ENCODE results near the gene MTRF1.

MTRF1 gene

GRCh38 chr13:41307884-41308640 lies 44.7 kb upstream of the MTRF1 start:
- Histone ChIP-seq H3K27ac (no peak overlapping the region), H3K27me3 (replicated peaks) (no peaks in the 10 kb centered on the region), H3K36me3 (replicated peaks) (no peaks in the 10 kb centered on the region), H3K4me3 (ENCODE audit: low read depth, low read length) (no peak overlapping the region)
- in situ Hi-C loops (cut with HindIII; ENCODE audit: low pct_ligation_motif_present, low sequenced_read_pairs), result no loop called here
- no peak for DNase-seq
- TF ChIP-seq CTCF (IDR thresholded peaks at IDR 0.05; ENCODE audit: low read depth, low read length, missing control alignments), result no peak

DNA sequence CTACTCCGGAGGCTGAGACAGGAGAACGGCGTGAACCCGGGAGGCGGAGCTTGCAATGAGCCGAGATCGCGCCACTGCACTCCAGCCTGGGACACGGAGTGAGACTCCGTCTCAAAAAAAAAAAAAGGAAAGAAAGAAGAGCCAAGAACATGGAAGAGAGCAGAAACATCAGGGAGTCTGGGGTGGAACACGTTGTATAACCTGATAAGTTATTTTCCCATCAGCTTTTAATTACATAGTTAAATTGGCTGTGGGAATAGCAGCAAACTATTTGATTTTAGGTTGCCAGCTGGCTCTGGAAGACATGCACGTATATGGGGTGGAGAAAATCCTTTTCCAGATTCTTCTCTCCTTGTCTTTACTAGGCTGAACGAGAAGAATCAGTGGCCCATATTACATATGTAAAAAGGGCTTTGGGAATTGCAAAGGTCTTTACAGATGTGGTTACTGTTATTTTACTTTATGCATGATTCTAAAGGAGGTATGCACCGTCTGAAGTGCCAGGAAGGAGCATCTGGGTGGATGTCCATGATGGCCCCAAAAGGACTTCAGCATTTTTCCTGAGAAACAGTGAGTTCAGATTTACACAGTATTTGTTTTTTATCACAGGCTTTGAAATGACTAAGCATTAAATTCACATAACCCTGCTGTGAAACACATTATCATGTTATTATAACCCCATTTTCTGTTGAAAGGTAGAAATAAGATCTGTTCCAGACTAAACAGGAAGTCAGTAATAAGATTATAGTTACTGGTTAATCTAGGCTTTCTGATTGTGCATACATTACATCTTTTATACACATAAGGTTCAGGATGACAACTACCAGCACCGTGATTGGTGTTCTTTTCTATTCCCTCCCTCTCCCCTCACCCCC lies 43.1 kb upstream of the MTRF1 start:
- Histone ChIP-seq H3K27ac (peak overlapping the region; percentile 67), H3K4me3 (ENCODE audit: low read depth, low read length) (no peak overlapping the region), H3K36me3 (replicated peaks) (no peaks in the 10 kb centered on the region), H3K27me3 (replicated peaks) (no peaks in the 10 kb centered on the region)
- in situ Hi-C loops (cut with HindIII; ENCODE audit: low pct_ligation_motif_present, low sequenced_read_pairs), result no loop called here
- no peak for TF ChIP-seq CTCF (IDR thresholded peaks at IDR 0.05; ENCODE audit: low read depth, low read length, missing control alignments)
- peak; percentile 2 for DNase-seq

GRCh38 chr13:41304551-41304950 lies 41.2 kb upstream of the MTRF1 start:
- in situ Hi-C loops (cut with HindIII; ENCODE audit: low pct_ligation_motif_present, low sequenced_read_pairs), result no loop called here
- no peak overlapping the region for H3K4me3 ChIP-seq (ENCODE audit: low read depth, low read length)
- no peak overlapping the region for H3K27ac ChIP-seq
- no peaks in the 10 kb centered on the region for H3K36me3 ChIP-seq (replicated peaks)
- TF ChIP-seq CTCF (IDR thresholded peaks at IDR 0.05; ENCODE audit: low read depth, low read length, missing control alignments), result no peak
- DNase-seq, result no peak
- H3K27me3 ChIP-seq (replicated peaks), result no peaks in the 10 kb centered on the region

DNA sequence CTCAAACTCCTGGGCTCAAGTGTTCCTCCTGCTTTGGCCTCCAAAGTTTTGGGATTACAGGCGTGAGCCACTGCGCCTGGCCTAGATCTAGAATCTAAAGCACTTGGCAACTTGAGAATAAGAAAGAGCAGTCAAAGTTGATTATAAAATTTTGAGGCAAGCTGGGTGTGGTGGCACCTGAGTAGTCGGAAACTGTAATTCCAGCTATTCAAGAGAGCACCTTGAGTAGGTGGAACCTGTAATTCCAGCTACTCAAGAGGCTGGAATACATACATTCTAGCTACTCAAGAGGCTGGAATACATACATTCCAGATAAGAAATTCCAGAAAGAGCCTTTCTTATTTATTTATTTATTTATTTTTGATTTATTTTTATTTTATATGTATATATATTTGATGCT lies 39.4 kb upstream of the MTRF1 start:
- no peak for TF ChIP-seq CTCF (IDR thresholded peaks at IDR 0.05; ENCODE audit: low read depth, low read length, missing control alignments)
- in situ Hi-C loops (cut with HindIII; ENCODE audit: low pct_ligation_motif_present, low sequenced_read_pairs), result no loop called here
- Histone ChIP-seq H3K27ac (no peak overlapping the region), H3K4me3 (ENCODE audit: low read depth, low read length) (no peak overlapping the region), H3K27me3 (replicated peaks) (no peaks in the 10 kb centered on the region), H3K36me3 (replicated peaks) (no peaks in the 10 kb centered on the region)
- no peak for DNase-seq

DNA sequence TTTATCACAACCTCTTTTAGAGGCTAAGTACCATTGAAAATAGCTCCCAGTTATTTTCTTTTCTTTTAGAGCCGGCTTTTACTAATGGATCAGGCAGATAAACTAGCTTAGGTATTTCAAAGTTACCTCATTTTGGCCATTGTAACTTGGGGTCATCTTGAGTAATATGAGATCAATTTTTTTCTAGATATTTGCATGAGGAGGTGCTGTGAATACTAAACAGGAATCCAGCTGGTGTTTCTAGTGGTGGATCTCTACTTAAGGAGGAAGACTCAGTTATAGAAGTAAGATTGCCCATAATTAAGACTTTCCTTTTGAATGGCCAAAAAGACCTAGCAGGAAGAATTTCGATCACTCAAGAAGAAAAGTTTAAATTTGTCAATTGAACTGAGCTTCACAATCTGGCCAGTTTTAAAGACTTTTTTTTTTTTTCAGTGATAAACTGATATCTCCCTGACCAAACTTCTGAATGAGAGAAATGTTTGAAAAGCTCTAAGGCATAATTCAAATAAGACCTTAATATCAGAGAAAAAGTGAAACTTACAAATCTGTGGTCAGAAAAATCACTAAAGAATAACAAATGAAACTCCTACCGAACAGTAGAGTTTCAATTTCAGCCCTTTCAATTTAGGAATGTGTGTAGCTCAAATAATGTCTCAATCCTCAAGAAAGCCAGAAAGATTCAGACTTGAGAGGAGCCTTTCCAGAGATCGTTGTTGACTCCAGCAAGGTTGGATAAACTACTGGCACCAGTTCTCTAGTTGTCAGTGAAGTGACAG lies 36.1 kb upstream of the MTRF1 start:
- in situ Hi-C loops (cut with HindIII; ENCODE audit: low pct_ligation_motif_present, low sequenced_read_pairs), result no loop called here
- H3K27ac ChIP-seq, result no peak overlapping the region
- TF ChIP-seq CTCF (IDR thresholded peaks at IDR 0.05; ENCODE audit: low read depth, low read length, missing control alignments), result no peak
- H3K27me3 ChIP-seq (replicated peaks), result no peaks in the 10 kb centered on the region
- H3K36me3 ChIP-seq (replicated peaks), result no peaks in the 10 kb centered on the region
- DNase-seq, result no peak
- H3K4me3 ChIP-seq (ENCODE audit: low read depth, low read length), result no peak overlapping the region

All from brain microvascular endothelial cell (primary cell).